GM19452 (cell line): ENCODE measurements around the gene KIAA0319L.

ENCODE experiments used
- ATAC-seq: cut with Tn5 transposase; IDR thresholded peaks from one replicate; pipeline ENCODE4 v1.9.1; 2021; ENCODE audit not compliant: unreplicated experiment

KIAA0319L gene

GRCh38 chr1:35449334-35450008 is 107.7 kb downstream of the KIAA0319L start:
- no peak for ATAC-seq

- no peak for ATAC-seq
These were observed 108.8 kb downstream of the KIAA0319L start for GRCh38 chr1:35448344-35448801.

- no peak for ATAC-seq
These were observed 109.9 kb downstream of the KIAA0319L start for GRCh38 chr1:35447278-35447677.

- no peak for ATAC-seq
These were observed 112.8 kb downstream of the KIAA0319L start for GRCh38 chr1:35444519-35444774.

- ATAC-seq = no peak
These were observed 113.3 kb downstream of the KIAA0319L start for GRCh38 chr1:35443768-35444518.

GRCh38 chr1:35442734-35443133 is 114.5 kb downstream of the KIAA0319L start:
- no peak for ATAC-seq

GRCh38 chr1:35441926-35442579 is 115.2 kb downstream of the KIAA0319L start:
- no peak for ATAC-seq

GRCh38 chr1:35439626-35440025 is 117.6 kb downstream of the KIAA0319L start:
- no peak for ATAC-seq

GRCh38 chr1:35437200-35437599 is 120.0 kb downstream of the KIAA0319L start:
- ATAC-seq = no peak

- no peak for ATAC-seq
These were observed 121.1 kb downstream of the KIAA0319L start for GRCh38 chr1:35436078-35436477.

GRCh38 chr1:35434703-35435102 is 122.5 kb downstream of the KIAA0319L start:
- no peak for ATAC-seq

- ATAC-seq = no peak
These were observed 123.5 kb downstream of the KIAA0319L start for GRCh38 chr1:35433714-35434113.

GRCh38 chr1:35432231-35432630 is 125.0 kb downstream of the KIAA0319L start:
- ATAC-seq = no peak

- ATAC-seq = no peak
These were observed 126.0 kb downstream of the KIAA0319L start for GRCh38 chr1:35431173-35431599.

GRCh38 chr1:35430762-35431161 is 126.4 kb downstream of the KIAA0319L start:
- no peak for ATAC-seq

- no peak for ATAC-seq
These were observed 128.8 kb downstream of the KIAA0319L start for GRCh38 chr1:35428360-35428759.

GRCh38 chr1:35426097-35426586 is 131.1 kb downstream of the KIAA0319L start:
- no peak for ATAC-seq

GRCh38 chr1:35408925-35409324 is 148.3 kb downstream of the KIAA0319L start:
- no peak for ATAC-seq

- no peak for ATAC-seq
These were observed 149.5 kb downstream of the KIAA0319L start for GRCh38 chr1:35407743-35408142.

- no peak for ATAC-seq
These were observed 151.1 kb downstream of the KIAA0319L start for GRCh38 chr1:35406103-35406502.

- ATAC-seq = no peak
These were observed 156.2 kb downstream of the KIAA0319L start for GRCh38 chr1:35401049-35401448.

- no peak for ATAC-seq
These were observed 158.5 kb downstream of the KIAA0319L start for GRCh38 chr1:35398739-35399138.
